ENCODE measurements around the gene ZNF618.
A peak's percentile ranks its signal among the peaks of the same experiment; 100 is the strongest.

ZNF618 gene

DNA sequence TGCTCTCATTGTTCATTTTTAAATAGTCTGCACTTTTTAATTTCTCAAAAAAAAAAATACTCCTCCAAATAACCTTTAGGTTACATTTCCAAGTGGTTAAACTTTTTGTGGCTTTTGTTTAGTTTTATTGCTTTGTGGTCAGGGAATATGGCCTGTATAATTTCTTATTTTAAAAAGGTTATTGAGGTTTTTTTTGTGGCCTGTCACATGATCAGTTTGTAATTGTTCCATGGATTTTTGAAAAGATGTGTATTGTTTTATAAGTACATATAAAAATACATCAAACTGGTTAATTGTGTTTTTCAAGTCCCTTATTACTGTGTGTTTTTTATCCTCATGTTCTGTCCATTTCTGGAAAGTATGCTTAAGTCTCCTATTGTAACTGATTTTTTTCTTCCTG lies 64.0 kb downstream of the ZNF618 start:
- no peak for DNase-seq

DNA sequence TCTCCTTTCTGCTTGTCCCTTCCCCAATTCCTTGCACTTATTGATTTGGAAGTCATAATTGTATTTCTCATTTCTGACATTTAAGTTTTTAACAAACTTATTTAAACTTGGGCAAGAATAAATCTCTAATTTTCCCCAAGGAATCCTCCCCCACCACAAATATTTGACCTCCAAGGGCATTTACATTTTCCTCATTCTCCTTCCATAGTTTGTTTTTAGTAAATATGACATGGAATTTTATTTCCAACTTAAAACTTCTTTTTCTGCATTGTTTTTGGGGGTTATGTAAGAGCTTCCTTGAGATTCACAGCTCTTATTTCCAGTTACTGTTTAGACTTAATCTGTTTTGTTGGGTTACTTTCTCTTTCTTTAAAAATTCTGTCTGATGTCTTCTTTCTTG lies 64.9 kb downstream of the ZNF618 start:
- no peak for DNase-seq

- DNase-seq = no peak
Observed at GRCh38 chr9:113941526-113941925, 65.4 kb downstream of the ZNF618 start.

DNA sequence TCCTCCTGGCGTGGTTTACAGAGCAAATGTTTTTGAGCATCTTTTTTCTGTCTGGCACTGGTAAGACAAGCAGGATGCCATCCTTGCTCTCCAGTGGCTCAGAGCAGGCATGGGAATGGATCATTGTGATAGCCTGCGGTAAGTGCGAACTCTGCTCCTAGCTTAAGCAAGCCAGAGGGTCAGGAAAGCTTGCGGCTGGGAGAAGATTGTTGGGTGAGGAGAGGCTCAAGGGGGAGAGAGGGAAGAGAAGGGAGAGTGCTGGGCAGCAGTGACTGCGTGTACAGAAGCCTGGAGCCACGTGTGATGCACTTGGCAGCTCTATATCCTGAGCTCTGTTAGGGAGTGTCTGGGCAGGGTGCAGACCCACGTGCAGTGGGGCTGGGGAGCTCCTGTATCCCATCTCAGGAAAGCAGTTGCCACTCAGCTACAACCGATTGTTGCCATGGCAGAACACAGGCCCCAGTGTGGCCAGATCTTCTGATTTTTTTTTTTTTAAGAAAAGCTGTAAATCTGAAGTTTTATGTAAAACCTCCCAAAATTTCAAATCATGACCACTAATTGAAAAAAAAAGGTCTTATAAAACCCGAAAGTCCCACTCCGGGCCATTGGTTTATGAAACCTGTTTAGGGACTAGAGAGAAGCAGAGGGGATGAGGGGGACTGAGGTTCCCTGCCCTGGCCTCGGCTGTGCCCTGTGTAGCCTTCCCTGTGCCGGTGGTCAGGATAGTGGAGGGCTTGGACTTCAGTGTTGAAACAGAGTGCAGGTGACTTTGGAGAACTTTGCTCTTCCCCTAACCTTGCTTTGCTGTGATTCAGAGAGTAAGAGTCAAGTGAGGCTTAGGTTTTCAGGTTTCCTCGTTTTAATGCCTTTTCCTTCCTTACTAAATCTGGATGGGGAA lies 67.3 kb downstream of the ZNF618 start:
- DNase-seq = no peak

GRCh38 chr9:113945784-113946183 lies 69.7 kb downstream of the ZNF618 start:
- no peak for DNase-seq

DNA sequence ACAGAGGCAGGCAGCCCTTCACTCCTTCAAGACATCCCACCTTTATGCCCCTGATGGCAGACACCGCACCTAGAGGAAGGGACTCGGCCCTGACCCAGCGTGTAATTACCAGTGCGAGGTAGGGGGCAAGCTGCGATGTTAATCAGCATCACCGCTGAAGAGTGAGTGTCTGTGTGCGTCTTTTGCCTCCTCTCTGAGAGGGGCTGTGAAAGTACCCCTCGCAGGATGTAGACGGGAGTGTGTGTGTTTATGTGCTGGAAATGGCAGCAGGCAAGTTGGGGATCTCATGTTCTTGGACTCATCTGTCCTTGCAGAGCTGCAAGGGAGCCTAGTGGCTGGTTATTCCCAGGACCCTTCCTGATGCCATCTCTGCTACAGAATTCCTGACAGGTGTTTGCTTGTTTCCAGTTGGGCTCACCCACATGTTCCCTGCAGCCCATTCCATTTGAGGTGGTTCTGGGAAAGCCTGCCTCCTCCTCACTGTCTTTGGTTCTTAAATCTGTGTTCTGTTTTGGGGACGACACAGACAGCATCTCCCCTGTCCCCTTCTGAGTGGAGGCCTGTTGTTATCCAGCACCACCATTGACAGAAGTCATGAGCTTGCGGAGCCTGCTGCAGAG lies 70.5 kb downstream of the ZNF618 start:
- no peak for DNase-seq

- no peak for DNase-seq
Observed at GRCh38 chr9:113947941-113948340, 71.8 kb downstream of the ZNF618 start.

- no peak for DNase-seq
Observed at GRCh38 chr9:113948891-113949570, 72.9 kb downstream of the ZNF618 start.

GRCh38 chr9:113949571-113950078 lies 73.5 kb downstream of the ZNF618 start:
- no peak for DNase-seq

DNA sequence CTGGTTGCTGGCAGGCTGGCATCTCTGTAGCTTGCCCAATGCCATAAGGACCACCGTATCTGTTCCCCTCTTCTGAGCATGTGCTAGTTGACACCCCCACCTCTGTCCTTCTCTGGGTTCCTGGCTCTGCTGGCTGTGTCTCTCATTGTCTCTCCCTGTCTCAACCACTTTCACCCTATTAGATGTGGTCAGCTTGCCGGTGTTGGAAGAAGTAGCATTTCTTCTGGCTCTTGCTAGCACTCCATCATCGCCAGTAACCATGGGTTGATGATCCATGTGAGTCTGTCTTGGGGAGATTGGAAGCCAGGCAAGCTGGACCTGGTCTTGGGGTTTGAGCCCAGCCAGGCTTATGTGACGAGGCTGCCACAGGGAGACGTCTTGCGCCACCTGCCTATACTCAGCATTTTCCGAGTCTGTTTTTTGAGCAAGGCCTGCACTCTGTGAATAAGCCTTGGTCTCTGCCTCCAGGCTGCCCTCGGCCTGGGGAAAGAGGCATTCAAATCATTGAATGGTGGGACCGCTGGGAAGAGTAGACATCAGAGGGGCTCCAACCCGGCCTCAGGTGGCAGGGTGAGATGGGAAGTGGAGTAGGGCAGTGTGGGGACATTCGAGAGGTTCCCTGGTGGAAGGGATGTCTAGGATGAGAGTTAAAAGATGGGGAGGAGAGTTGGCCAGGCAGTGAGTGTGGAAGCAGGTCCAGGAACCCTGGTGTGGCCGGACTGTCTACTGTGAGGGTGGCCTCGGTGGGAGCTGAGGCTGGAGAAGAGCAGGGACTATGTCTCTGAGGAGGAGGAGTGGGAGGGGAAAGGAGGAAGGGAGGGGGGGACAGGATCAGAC lies 74.3 kb downstream of the ZNF618 start:
- DNase-seq = no peak

GRCh38 chr9:113951032-113951372 lies 74.9 kb downstream of the ZNF618 start:
- no peak for DNase-seq

- DNase-seq = no peak
Observed at GRCh38 chr9:113952676-113953075, 76.6 kb downstream of the ZNF618 start.

DNA sequence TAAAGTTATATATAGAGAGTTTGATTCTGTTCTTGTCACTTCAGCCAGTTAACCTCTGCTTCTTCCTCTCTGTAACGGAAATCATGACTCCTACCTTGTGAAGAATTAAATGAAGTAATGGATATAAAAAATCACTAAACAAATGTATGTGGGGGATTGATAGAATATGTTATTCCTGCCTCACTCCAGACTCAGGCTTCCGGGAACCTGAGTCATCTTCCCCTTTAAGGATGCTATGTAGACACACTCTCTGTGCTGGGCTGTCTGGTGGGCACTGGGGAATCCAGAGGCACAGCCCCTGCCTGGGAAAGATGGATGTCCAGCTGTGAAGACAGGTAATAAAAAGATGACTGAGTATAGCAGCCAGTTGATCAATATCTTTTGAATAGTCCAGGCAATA lies 77.4 kb downstream of the ZNF618 start:
- DNase-seq = no peak

DNA sequence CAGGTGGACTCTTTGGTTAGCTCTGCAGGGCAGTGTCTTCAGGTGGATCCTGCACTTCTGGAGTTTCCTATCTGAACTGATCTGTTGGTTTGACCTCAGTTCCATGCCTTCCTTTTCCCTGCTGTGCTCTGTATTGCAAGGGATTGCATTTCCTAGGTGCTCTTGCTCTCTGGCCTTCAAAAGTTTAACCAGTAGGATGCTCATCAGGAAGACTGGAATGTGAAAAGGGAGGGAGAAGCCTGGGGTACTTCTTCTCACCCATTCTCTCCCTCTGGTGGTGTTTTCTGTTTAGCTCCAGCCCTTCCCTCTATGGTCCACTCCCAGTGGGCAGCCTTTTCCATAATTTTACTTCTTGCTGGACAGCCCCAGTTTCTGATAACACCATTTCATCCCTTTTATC lies 78.5 kb downstream of the ZNF618 start:
- no peak for DNase-seq

DNA sequence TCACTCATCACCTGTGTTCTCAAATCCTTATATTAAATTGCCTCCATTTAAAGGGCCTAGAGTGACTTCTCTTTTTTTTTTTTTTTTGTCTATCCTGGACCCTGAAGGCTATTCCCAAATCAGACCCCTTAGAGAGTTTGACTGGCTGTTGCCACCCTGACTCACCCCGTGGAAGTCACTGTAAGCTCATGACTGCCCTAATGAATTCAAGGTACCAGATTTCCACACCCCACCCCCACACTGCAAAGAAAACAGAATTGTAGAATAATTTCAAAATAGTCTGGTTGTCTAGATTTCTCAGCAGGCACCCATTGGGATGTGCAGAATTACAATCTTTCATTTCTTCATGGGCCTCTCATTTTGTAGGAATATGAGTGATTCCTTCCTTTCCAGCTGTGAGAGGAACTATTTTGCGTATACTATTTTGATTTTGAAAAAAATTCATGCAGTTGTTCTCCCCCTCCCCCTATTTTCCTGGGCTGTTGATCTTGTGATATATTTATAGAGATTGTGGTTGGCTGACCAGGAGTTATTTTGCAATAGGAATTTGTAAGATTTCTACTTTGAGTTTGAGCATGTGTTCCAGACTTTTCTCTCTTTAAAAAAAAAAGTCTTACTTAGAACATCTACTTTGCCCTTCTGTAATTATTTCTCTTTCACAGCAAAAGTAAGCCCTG lies 79.1 kb downstream of the ZNF618 start:
- no peak for DNase-seq

GRCh38 chr9:113956901-113957300 lies 80.8 kb downstream of the ZNF618 start:
- no peak for DNase-seq

GRCh38 chr9:113957351-113957750 lies 81.2 kb downstream of the ZNF618 start:
- DNase-seq = no peak

- DNase-seq = no peak
Observed at GRCh38 chr9:113957821-113958341, 81.8 kb downstream of the ZNF618 start.

DNA sequence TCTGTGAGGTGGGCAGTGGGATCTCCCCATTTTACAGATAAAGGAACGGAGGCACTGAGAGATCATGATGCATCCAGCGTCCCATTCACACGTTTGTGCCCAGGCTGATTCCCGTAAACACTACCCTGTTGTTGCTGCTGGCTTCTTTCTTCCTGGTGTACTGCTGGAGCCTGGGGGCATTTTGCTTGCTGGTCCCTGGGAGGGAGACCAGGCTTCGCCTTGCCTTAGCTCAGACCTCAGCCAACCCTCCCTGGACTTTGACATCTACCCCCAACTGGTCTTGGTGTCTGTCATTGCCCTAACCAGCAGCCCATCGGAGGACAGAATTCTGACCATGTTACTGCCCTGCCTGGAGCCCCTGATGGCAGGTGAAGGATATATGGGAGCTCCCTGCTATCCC lies 82.4 kb downstream of the ZNF618 start:
- DNase-seq = no peak

GRCh38 chr9:113960768-113961167 lies 84.7 kb downstream of the ZNF618 start:
- DNase-seq = no peak

- DNase-seq = no peak
Observed at GRCh38 chr9:113962396-113962795, 86.3 kb downstream of the ZNF618 start.

- peak in 1 of 2 donors; percentile 51 for DNase-seq
Observed at GRCh38 chr9:113963017-113963620, 87.0 kb downstream of the ZNF618 start.

Data from stimulated activated CD4-positive, alpha-beta T cell treated with anti-CD3 and anti-CD28 coated beads, Interleukin-2, amount 100 ng/mL, for 24 hours (primary cell).